NCI-H2081 treated with DMSO at 0.1 percent for 48 hours (cell line): ENCODE data around the gene DIPK1A.

Experiments used
- DNase-seq: peaks from one replicate; lab custom pipeline; 2025; lab: John Stamatoyannopoulos, UW

Gene DIPK1A

DNA sequence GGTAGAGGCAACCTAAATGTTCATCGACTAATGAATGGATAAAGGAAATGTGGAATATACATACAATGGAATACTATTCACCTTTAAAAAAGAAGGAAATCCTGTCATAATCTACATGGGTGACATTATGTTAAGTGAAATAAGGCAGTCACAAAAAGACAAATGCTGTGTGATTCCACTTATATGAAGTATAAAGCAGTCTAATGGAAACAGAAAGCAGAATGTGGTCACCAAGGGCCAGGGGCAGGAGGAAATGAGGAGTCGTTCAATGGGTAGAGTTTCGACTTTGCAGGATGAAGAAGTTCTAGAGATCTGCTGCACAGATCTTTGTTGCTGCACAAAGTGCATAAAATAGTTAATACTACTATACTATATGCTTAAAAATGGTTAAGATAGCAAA is 7.8 kb downstream of the DIPK1A start:
- DNase-seq = no peak

DNA sequence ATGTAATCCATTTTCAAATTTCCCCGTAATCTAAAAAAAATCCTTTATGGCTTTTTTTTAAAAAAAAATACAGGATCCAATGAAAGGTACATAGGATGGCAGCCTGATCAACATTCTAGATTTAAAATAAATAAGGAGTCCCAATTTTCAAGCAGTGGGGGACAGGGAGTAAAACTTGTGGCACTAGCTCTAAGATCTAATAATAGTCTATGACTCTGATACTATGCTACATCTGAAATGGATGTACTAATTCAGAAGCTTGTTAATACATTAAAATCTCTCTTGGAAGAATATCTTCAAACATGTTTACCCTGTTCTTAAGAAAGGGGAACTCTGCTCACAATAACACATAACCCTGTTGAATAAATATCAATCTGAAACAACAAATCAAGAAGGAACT is 8.5 kb downstream of the DIPK1A start:
- no peak for DNase-seq

DNA sequence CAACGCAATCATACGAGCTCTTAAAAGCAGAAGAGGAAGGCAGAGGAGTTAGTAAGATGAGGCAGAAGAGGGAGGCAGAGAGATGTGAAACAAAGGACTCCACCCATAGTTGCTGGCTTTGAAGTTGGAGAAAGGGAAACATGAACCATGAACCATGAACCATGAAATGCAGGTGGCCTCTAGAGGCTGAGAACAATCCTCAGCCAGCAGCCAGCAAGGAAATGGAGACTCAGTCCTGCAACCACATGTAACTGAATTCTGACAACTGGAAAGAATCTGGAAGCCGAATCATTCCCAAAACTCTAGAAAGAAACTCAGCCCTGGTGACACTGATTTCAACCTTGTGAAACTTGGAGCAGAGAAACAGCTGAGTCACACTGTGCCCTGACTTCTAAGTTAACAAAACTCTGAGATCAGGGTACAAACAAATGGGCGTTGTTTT is 10.1 kb downstream of the DIPK1A start:
- no peak for DNase-seq

DNA sequence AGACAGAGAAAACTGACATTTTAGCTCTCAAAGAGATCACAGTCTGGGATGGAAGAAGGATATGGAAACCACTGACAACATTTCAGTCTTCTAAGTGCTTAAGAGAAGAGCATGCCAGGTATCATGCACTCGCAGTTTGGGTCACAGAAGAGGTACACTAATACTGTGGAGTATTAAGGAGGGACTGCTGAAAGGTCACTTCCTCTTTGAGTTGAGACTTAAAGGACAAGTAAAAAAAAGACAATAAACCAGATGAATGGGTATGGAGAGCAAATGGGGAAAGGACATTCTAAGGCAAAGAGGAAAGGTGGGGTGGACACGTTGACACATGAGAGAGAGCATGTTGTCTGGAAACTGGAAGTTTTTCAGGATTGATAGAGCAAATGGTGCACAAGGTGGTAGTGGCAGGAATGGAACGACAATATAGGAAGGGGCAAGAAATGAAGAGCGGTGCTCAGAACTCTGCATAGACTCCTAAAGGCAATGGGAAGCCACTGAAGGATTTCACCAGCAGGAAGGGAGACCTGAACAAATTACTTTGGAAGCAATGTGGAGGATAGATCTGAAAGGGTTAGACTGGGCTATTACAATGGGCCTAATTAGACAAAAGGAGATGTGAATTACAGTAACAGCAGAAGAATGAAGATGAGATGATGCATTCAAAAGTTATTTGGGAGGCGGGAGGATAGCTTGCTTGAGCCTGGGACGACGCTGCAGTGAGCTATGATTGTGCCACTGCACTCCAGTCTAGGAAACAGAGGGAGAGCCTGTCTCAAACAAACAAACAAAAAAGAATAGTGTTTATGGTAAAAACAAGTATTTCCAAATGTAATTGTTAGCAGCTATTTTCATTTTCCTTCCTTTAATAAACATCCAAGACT is 11.1 kb downstream of the DIPK1A start:
- no peak for DNase-seq

DNA sequence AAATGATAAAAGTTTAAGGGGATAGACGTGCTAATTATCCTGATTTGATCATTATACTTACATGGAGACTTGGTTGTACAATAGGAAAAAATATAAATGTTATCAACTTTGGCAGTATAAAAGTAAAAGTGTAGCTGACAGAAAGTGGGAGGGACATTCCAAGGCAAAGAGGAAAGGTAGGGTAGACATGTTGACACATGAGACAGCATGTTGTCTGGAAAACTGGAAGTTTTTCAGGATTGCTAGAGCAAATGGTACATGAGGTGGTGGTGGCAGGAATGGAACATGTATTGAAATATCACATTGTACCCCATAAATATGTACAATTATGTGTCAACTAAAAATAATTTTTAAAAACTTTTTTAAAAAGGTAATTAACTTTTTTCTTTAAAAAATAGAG is 13.2 kb downstream of the DIPK1A start:
- no peak for DNase-seq

DNA sequence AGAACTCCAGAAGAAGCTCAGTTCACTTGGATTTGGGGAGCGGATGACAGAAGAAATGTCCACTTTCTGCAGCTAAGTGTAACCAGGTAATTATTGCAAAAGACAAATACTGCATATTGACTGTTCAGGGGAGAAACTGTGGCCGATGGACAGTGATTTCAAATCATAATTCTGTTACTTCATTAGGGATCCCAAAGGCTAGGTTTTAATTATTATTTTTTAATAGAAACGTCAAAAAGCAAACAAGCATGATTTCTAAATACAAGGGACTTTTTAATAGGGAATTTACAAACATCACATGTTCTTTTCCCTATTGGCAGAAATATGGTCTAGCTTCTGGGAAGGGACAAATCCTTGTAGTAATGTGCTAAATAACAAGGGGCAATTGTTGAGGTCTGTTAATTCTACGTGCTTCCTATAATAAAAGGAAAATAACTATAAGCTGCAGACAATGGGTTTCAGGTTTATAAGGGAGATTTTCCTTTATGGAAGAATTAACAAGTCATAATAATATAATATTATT is 15.5 kb downstream of the DIPK1A start:
- no peak for DNase-seq

DNA sequence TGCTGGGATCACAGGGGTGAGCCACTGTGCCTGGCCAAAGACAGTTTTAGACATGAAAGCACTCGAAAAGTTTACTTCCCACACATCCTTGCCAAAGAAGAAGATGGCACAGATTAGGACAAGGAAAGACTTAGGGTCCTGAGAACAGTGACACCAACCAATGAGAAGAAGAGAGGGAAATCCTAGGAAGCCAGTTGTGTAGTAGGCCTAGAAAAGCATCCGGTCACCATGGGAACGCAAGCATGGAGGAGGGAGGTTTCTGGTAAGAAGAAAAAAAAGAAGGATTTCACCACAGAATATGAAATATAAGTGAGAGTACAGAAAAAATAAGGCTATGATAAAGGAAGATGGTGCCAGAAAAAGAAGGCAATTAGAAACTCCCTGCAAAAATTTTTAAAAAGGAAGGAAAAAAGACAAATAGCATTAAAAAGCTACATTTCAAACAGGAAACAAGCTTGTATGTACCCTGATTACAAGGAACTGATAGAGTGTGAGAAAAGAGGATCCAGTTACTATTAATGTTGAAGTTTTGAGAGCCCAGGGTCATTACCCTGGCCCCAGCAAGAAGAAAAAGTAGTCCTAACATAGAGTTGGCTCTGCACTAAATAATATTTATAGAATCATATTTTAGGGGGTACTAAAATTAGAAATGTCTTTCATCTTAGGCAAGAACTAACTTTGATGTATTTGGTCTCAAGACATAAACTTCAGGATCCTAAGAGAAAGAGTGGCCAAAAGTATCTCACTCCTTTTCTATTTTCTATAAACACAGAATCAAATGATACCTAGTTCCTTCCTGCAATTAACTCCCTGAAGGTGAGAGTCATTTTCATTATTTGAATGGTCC is 16.1 kb downstream of the DIPK1A start:
- DNase-seq = no peak

DNA sequence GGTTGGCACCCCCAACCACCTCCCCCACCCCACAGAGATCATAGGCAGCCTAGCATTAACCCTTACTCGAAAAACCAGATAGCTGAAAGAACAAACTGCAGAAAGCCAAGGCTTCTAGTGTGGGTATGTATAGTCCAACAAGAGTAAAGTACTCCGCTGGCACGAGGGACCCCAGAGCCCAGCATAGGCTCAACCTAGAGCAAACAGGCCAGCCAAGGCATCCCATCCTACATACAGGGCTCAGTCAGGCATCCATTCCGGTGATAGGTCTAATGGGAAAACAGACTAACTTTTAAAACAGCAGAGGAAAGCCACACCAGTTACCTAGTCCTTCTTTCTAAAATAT is 17.8 kb downstream of the DIPK1A start:
- no peak for DNase-seq

DNA sequence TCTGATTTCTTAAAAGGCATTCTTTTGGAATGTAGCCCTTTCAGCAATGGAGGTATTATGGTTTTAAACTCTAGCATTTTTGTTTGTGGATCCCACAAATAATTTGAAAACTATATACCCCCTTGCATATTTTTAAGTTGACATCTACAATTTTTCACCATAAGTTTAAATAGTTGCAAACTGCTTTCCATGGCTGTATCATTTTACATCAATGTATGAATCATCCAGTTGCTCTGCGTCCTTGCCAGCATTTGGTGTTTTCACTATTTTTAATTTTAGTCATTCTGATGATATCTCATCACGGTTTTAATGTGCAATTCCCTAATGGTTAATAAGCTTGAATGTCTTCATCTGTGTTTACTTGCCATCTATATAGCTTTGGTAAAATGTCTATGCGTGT is 20.7 kb downstream of the DIPK1A start:
- DNase-seq = no peak

DNA sequence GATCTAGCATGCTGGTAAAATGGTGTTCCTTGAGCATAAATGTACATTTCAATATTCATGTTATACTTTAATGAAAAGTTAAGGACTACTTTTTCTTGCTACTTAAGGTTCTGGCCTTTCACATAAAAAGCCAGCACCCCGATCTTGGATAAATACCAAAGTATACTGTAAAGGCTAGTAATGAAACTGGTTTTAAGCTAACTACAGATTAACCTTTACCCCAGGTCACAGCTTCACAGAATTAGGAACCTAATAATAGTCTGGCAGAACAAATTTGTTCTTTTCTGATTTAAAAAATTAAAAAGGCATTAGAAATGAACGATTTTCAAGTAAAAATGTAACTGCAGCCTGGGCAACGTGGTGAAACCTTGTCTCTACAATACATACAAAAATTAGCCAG is 23.5 kb downstream of the DIPK1A start:
- no peak for DNase-seq

DNA sequence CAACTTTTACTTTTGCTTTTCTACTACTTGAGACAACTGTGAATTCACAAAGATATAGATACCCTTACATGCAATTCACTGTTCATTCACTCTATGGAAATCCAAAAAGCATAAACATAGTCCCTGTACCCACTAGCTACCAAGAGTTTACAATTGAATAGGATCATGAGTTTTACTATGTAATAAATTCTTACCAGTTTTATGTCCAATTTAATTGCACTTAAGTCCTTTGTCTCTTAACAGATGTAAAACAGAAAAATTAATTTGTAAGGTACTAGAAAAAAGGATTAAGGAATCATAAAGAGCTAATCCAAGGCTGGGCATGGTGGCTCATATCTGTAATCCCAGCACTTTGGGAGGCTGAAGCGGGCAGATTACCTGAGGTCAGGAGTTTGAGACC is 24.4 kb downstream of the DIPK1A start:
- no peak for DNase-seq

DNA sequence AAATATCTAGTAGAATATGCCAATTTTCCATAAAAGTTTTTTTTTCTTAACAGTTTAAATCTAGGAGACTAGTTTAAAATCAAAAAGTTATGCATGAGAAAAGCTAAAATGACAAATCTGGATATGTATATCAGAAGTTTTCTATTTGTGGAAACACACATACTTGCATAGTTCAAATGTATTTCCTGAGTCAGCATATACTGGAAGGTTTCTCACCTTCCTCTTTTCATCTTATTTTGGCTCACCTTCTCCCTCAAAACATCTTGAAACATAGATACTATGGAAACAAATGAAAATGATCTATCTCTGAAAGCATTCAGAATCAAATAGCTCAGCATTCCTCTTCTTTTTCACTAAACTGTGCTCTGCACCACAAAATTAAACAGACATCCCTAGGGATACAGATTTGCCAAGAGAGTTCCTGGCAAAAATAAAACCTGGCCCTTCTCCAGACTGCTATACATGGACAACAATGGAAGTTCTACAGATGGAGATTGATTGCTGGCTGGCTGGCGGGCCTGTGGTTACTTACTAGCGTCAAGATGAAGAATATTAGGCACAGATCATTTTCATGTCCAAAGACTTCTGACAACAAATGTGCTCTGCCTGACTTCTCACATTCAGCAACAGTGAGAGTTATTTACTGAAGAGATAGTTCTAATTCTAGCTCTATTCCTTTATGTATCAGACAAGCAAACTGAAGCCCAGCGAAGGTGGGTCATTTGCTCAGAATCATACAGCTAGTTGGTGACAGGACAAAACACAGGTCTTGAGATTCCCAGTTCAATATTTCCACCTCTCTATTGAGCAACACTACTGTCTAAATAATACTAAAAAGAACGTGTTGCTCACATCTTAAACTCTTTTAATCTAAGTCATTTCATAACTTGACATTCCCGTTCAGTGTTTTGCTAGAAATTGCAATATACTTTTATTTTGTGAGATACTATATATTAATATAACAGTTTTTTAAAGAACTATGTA is 26.6 kb downstream of the DIPK1A start:
- peak; percentile 27 for DNase-seq

DNA sequence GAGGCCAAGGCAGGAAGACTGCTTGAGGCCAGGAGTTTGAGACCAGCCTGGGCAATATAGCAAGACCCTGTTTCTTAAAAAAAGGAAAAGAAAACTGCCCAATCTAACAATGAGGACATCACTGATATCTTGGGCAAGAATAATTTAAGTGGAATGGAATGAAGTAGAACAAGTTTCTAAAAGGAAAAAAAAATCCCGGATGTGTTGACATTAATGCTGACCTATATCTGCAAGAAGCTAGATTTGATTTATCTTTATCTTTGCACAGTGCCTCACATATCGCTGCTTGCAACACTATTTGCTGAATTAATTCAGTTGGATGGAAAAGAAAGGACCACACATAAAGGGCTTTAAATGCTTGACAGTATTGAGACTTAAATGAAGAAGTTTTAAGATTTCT is 27.8 kb downstream of the DIPK1A start:
- no peak for DNase-seq

DNA sequence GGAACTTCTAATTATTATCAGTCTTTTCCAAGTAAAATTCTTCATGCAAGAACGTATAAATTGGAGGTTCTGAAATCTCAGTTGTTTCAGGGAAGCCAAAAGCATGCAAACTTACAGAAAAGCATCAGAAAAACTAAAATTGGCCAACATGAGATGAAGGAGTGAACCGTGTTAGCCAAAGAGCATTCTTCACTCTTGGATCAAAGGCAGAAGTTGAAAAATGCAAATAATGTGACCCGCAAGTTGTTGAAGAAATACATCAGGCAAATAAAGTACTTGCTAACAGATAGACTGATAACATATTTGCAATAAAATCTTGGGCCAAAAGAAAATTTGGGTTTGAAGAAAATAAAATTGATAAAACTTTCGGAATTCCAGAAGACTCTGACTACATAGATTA is 29.6 kb downstream of the DIPK1A start:
- no peak for DNase-seq

DNA sequence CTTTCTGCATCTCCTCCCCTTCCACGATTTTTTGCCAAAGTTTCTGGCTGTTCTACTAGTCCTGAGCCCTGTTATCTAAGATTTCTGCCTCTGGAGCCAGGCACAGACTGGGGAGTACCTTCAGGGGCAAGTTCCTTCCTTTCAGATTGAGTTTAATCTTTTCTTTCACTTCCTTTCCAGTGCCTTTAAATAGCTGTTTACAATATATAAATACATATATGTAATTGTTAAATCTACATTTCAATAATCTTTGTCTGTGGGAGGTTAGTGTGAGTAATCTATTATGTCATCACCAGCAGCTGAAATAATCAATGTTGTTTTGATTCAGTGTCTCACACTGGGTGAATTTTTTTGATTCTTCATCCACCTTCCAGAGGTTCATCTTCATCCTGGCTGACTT is 31.8 kb downstream of the DIPK1A start:
- no peak for DNase-seq

DNA sequence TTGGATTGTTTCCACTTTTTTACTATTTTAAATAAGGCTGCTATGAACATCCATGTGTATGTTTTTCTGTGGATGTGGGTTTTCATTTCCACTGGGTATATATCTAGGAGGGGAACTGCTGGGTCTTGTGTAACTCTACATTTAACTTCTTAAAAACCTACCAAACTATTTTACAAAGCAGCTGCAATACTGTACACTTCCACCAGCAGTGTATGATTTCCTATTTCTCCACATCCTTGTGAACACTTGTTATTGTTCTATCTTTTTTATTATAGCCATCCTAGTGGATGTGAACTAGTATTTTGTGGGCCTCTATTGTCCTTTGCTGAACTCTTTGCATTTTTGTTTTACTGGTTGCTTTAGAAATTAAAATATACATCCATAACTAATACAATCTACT is 33.4 kb downstream of the DIPK1A start:
- no peak for DNase-seq

DNA sequence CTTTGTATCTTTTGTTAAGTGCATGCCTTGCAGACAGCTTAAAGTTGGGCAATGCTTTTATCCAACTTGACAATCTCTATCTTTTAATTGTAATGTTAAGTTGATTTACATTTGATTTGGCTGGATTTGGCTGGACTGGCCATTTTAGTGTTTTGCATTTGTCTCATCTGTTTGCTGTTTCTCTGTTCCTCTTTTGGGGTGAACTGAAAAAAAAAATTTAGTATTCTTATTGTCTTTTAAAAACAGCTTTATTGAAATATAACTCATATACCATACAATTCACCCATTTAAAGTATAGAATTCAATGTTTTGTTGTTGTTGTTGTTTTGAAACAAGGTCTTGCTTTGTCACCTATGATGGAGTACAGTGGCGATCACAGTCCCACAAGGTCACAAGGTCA is 34.4 kb downstream of the DIPK1A start:
- DNase-seq = no peak

DNA sequence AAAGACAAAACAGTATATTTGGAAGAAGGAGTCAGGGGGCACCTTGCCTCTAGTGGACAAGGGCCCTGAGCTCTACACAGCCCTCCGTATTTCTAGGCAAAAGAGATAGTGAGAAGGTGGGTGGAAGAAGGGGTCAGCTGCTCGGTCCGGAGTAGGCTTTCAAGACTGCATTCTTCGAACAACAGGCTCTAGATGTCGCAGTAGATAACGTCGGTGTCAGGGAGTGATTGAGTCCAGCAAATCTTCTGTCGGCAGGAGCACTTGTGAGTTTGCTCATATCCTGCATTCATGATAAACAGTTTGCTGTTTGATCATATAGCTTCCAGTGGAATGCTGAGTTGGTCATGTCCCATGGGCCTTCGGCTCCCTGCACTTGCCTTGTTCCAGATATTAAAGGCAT is 36.8 kb downstream of the DIPK1A start:
- no peak for DNase-seq

DNA sequence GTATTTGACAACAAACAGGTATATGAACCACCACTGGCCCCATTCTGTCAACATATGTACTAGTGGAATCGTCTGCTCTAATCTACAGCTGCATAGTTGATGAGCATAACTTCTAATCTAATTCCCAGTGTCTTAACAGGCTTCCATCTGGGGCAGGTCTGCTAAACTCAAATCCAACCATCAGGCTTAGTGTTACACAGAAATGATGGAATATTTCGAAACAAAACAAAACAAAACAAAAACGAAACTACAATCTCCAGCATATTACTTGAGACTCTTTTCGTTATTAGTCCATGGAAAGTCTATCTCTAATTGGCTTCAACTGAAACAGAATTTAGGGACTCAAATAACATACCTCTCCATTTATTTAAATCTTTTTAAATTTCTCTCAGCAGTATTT is 37.6 kb downstream of the DIPK1A start:
- DNase-seq = no peak

DNA sequence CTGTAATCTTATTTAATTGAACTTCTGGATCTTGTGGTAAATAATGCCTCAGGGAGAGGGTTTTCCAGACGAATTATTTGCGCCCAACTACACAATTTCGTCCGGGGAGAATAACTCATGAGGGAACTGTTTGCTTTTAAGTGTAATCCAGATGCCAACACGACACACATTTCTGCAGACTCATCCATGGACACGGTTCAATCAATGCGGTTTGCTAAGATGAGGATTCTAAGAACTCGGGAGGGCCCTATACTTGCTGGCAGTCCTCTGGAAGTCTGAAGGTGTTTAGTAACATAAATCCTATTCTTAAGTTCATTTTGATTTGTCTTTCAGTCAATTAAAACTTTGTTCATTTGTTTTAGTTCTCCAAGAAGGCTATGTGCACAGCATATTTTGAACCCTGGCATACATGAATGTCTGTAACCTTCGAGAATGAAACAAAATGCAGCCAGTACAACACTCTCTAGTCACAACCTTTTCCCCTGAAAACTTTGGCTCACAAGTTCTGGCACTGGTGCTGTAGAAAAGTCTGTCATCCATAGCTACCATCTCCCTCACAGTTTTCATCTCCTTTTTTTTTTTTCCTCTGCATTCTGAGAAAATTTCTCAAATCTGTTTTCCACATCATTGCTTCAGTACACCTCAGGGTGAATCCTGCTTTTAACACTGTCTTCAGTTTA is 38.8 kb downstream of the DIPK1A start:
- no peak for DNase-seq
